Heart left ventricle (tissue), 16 donors: ENCODE data around the gene ADCY1. TPM values are rescaled to one million over a fixed set of nuclear protein-coding genes. Genes with fewer than 3 reads are reported as not detected.

Source experiments
- ATAC-seq, 4 donors: fragments of 200-7000 bp; cut with Tn5 transposase; one replicate each; pipeline ENCODE4 v1.9.1; 2020 to 2022; ENCODE audit warnings: moderate library complexity in 4 of 4, mild to moderate bottlenecking in 3 of 4, moderate number of reproducible peaks in 1 of 4
- DNase-seq, 5 donors: peaks; one replicate each; pipeline ENCODE4 v3.0.0-alpha.2; 2020
- H3K27ac ChIP-seq, 12 donors: fragments of 200-600 bp; sonication (generic) in 4 of 12; one replicate each; pipeline versions ENCODE4 v1.5.0 to v1.8.0; 2016 to 2022; ENCODE audit warnings: mild to moderate bottlenecking in 2 of 12
- H3K27me3 ChIP-seq, 9 donors: fragments of 200-600 bp; sonication (generic) in 2 of 9; one replicate each; pipeline versions ENCODE4 v1.5.1 to v1.8.0; 2016 to 2022; ENCODE audit warnings: mild to moderate bottlenecking in 3 of 9
- H3K36me3 ChIP-seq, 9 donors: fragments of 200-600 bp; sonication (generic) in 2 of 9; one replicate each; pipeline versions ENCODE4 v1.5.0 to v1.8.0; 2018 to 2022; ENCODE audit warnings: mild to moderate bottlenecking in 2 of 9
- H3K4me1 ChIP-seq, 12 donors: fragments of 200-600 bp; sonication (generic) in 4 of 12; one replicate each; pipeline versions ENCODE4 v1.5.0 to v1.8.0; 2016 to 2022; ENCODE audit warnings: mild to moderate bottlenecking in 3 of 12
- H3K4me3 ChIP-seq, 12 donors: fragments of 200-600 bp; sonication (generic) in 4 of 12; one replicate each; pipeline versions ENCODE4 v1.5.0 to v1.8.0; 2017 to 2022; ENCODE audit warnings: mild to moderate bottlenecking in 9 of 12, moderate library complexity in 4 of 12
- H3K9me3 ChIP-seq, 12 donors: fragments of 200-600 bp; sonication (generic) in 4 of 12; one replicate each; pipeline versions ENCODE4 v1.5.0 to v1.8.0; 2016 to 2022; ENCODE audit warnings: mild to moderate bottlenecking in 1 of 12
- CTCF ChIP-seq, 12 donors: fragments of 200-600 bp; sonication (generic) in 4 of 12; IDR thresholded peaks; one replicate each; pipeline versions ENCODE4 v1.5.0 to v1.8.0; 2018 to 2022; ENCODE audit warnings: antibody characterized with exemption in 12 of 12, mild to moderate bottlenecking in 5 of 12
- POLR2A ChIP-seq, 2 donors: fragments of 450-650 bp; IDR thresholded peaks; one replicate each; pipeline ENCODE4 v1.6.1; 2017; ENCODE audit warnings: antibody characterized with exemption in 2 of 2, mild to moderate bottlenecking in 2 of 2, moderate library complexity in 2 of 2
- WGBS, 4 donors: extraction: QIAGEN DNeasy Blood & Tissue Kit in 2 of 4; methylation state at CpG; one replicate each; pipeline versions ENCODE4 v1.1.5 to v1.1.7; 2013 to 2018; 5-methylcytosine and 5-hydroxymethylcytosine counted together
- intact Hi-C, 10 donors: fragments of 100-400 bp; cut with DNase I; formaldehyde crosslinking; loops; one replicate each; pipeline versions ENCODE4 v1.11.1 to v1.14.2; 2022
- polyA plus RNA-seq, 2 donors: library from polyadenylated mRNA; stranded (reverse); fragments of 200-250 nt; gene quantifications; one replicate each; pipeline ENCODE4 v1.2.3, GENCODE V29; 2013
- total RNA-seq, 9 donors: library from RNA; depleted of rRNA in 2 of 9; stranded (reverse); fragments of >200 nt in 2 of 9; fragmentation: NEBNext Ultra II Directional in 3 of 9; extraction: Animal tissue kit (Norgen Biotek cat#: 25700) in 3 of 9; gene quantifications; one replicate each; pipeline versions ENCODE4 v1.1.0 to v1.2.4, GENCODE V29; 2016 to 2023
- donor health status: ischemic (EF 13 %, LVEDD 7.1; RV severe dilation, severe dysfunction).
- donor health status: healthy with polysubstance abuse.
- donor health status: DM: no; HTN: yes; CAD: no.
- donor health status: DM: no; HTN: no; CAD: no.
- donor health status: ischemic (EF 25% LVEDD 6.9; RV normal size, moderate dysfunction).
- donor health status: ischemic (EF 25% LVEDD 5.7; RV mildly dilated, moderate dysfunction).
- donor health status: healthy.
- donor health status: DM: yes; HTN: yes; CAD: no.
- donor health status: ischemic (EF 35%, LVEDD 5.7; RV mildly dilated, moderate dysfunction).
- donor health status: nonischemic (EF 11% LVEDD 7.7; RV severe dilation, severe dysfunction).
- donor health status: DM: yes; HTN: yes; CAD: no.
- donor health status: PGD.
- donor health status: ischemic (EF 29% LVEDD 5.4; RV normal size, mild dysfunction).
- donor health status: nonischemic (EF 23%, LVEDD 6.1; RV moderate dilation, normal function).

Gene ADCY1
- total and polyA plus RNA-seq, 11 donors = 0.73 to 10.8 (median 3.6) TPM

GRCh38 chr7:45566386-45566785 is 7.8 kb upstream of the ADCY1 start:
- DNase-seq (no peak), ATAC-seq (no peak)
- TF ChIP-seq POLR2A (IDR thresholded peaks at IDR 0.05) = no peak
- TF ChIP-seq CTCF (IDR thresholded peaks at IDR 0.05) = no peak
- 86 to 94% (median 90%) methylated on average over 5 of the region's 5 CpGs for WGBS, 4 donors
- Histone ChIP-seq H3K4me1 (peaks cover 0 to 28% (median 12%) of the 10 kb centered on the region in 12 donors), H3K9me3 (no peaks in the 10 kb centered on the region), H3K27ac (no peak overlapping the region), H3K36me3 (no peaks in the 10 kb centered on the region), H3K27me3 (no peaks in the 10 kb centered on the region), H3K4me3 (no peak overlapping the region)
- intact Hi-C loops = loop anchor here in 1 of 10 donors (10.0 kb wide), 1 partner anchor 412 kb away; the partner anchor contains the start of gene RAMP3

GRCh38 chr7:45566961-45567360 is 7.2 kb upstream of the ADCY1 start:
- TF ChIP-seq POLR2A (IDR thresholded peaks at IDR 0.05) (no peak), CTCF (IDR thresholded peaks at IDR 0.05) (no peak)
- ATAC-seq = no peak
- WGBS, 4 donors = 90 to 97% (median 96%) methylated on average over 4 of the region's 4 CpGs
- Histone ChIP-seq H3K4me1 (peaks cover 0 to 28% (median 12%) of the 10 kb centered on the region in 12 donors), H3K27me3 (no peaks in the 10 kb centered on the region), H3K9me3 (no peaks in the 10 kb centered on the region), H3K4me3 (no peak overlapping the region), H3K27ac (no peak overlapping the region), H3K36me3 (no peaks in the 10 kb centered on the region)
- no peak for DNase-seq
- intact Hi-C loops = loop anchor here in 1 of 10 donors (10.0 kb wide), 1 partner anchor 412 kb away; the partner anchor contains the start of gene RAMP3

- peaks cover 0 to 28% (median 12%) of the 10 kb centered on the region in 12 donors for H3K4me1 ChIP-seq
- TF ChIP-seq CTCF (IDR thresholded peaks at IDR 0.05) (no peak), POLR2A (IDR thresholded peaks at IDR 0.05) (no peak)
- DNase-seq = no peak
- no peak overlapping the region for H3K27ac ChIP-seq
- no peaks in the 10 kb centered on the region for H3K9me3 ChIP-seq
- H3K4me3 ChIP-seq = no peak overlapping the region
- 88 to 100% (median 95%) methylated on average over 1 of the region's 1 CpG for WGBS, 4 donors
- intact Hi-C loops = loop anchor here in 1 of 10 donors (10.0 kb wide), 1 partner anchor 413 kb away; the partner anchor contains the start of gene RAMP3
- no peaks in the 10 kb centered on the region for H3K36me3 ChIP-seq
- no peak for ATAC-seq
- H3K27me3 ChIP-seq = peaks cover 0 to 2% (median 0%) of the 10 kb centered on the region in 9 donors
Measured at GRCh38 chr7:45567713-45568112, 6.5 kb upstream of the ADCY1 start.

GRCh38 chr7:45568536-45569289 is 5.5 kb upstream of the ADCY1 start:
- TF ChIP-seq CTCF (IDR thresholded peaks at IDR 0.05) (no peak), POLR2A (IDR thresholded peaks at IDR 0.05) (no peak)
- WGBS, 4 donors = 76 to 87% (median 85%) methylated on average over 8 to 10 of the region's 10 CpGs
- ATAC-seq (no peak), DNase-seq (no peak)
- no peaks in the 10 kb centered on the region for H3K36me3 ChIP-seq
- H3K4me3 ChIP-seq = no peak overlapping the region
- no peak overlapping the region for H3K27ac ChIP-seq
- intact Hi-C loops = loop anchor here in 1 of 10 donors (10.0 kb wide), 1 partner anchor 414 kb away; the partner anchor contains the start of gene RAMP3
- peaks cover 0 to 12% (median 0%) of the 10 kb centered on the region in 9 donors for H3K27me3 ChIP-seq
- peaks cover 0 to 23% (median 12%) of the 10 kb centered on the region in 12 donors for H3K4me1 ChIP-seq
- H3K9me3 ChIP-seq = no peaks in the 10 kb centered on the region
